WERI-Rb-1 (cell line): ENCODE results near the gene DHCR24.

Experiments
- DNase-seq: peaks from one replicate; pipeline ENCODE4 v3.0.0-alpha.2; 2020
- H3K27ac ChIP-seq: fragments of 250-450 bp; sonication (Bioruptor Pico); 2 replicates; pipeline ENCODE4 v1.5.1; 2020; ENCODE audit warnings: mild to moderate bottlenecking, moderate library complexity
- H3K27me3 ChIP-seq: fragments of 250-450 bp; sonication (Bioruptor Pico); 2 replicates; pipeline ENCODE4 v1.5.1; 2021; ENCODE audit warnings: mild to moderate bottlenecking, low read depth, moderate library complexity; ENCODE audit not compliant: insufficient read depth, severe bottlenecking
- H3K36me3 ChIP-seq: fragments of 250-450 bp; sonication (Bioruptor Pico); 2 replicates; pipeline ENCODE4 v1.5.1; 2020; ENCODE audit warnings: mild to moderate bottlenecking, moderate library complexity
- H3K4me3 ChIP-seq: 2 replicates; pipeline ENCODE4 v1.5.1; 2011; ENCODE audit warnings: low read depth, mild to moderate bottlenecking, control low read depth, low read length
- H3K9me3 ChIP-seq: fragments of 250-450 bp; sonication (Bioruptor Pico); 2 replicates; pipeline ENCODE4 v1.5.1; 2021; ENCODE audit warnings: mild to moderate bottlenecking, moderate library complexity; ENCODE audit not compliant: severe bottlenecking
- CTCF ChIP-seq: IDR thresholded peaks from 2 replicates; pipeline ENCODE4 v1.5.1; 2011; ENCODE audit warnings: low read depth, mild to moderate bottlenecking, control low read depth, inconsistent platforms, low read length

Gene DHCR24

GRCh38 chr1:54851936-54852524 lies 35.0 kb downstream of the DHCR24 start:
- H3K4me3 ChIP-seq: no peak overlapping the region
- TF ChIP-seq CTCF: no peak
- no peaks in the 10 kb centered on the region for H3K9me3 ChIP-seq
- no peak for DNase-seq
- no peak overlapping the region for H3K27ac ChIP-seq
- H3K27me3 ChIP-seq: no peaks in the 10 kb centered on the region
- peaks cover 46% of the 10 kb centered on the region for H3K36me3 ChIP-seq

- no peak for DNase-seq
- H3K27me3 ChIP-seq: no peaks in the 10 kb centered on the region
- peaks cover 46% of the 10 kb centered on the region for H3K36me3 ChIP-seq
- no peaks in the 10 kb centered on the region for H3K9me3 ChIP-seq
- H3K4me3 ChIP-seq: no peak overlapping the region
- no peak overlapping the region for H3K27ac ChIP-seq
- TF ChIP-seq CTCF: no peak
These were observed 35.6 kb downstream of the DHCR24 start for GRCh38 chr1:54851406-54851805.

DNA sequence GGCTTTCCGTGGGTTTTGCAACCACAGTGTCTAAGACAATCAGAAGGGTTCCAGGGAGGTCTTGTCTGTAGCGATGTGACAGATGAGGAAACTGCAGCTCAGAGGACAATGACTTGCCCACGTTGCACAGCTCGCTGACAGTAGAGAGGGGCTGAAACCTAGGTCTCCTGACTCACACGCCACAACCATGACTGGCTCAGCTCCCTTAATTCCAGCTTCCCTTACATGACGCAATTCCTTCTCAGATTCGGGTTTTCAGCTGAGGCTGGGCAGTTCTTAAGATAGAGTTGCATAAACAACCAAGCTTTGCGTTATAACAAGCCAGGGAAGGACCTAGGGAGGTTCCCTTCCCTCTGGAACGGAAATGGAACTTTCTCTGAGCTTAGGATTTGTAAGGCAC lies 36.3 kb downstream of the DHCR24 start:
- H3K36me3 ChIP-seq: peaks cover 46% of the 10 kb centered on the region
- H3K27me3 ChIP-seq: no peaks in the 10 kb centered on the region
- H3K9me3 ChIP-seq: no peaks in the 10 kb centered on the region
- H3K27ac ChIP-seq: no peak overlapping the region
- no peak overlapping the region for H3K4me3 ChIP-seq
- DNase-seq: no peak
- no peak for TF ChIP-seq CTCF

DNA sequence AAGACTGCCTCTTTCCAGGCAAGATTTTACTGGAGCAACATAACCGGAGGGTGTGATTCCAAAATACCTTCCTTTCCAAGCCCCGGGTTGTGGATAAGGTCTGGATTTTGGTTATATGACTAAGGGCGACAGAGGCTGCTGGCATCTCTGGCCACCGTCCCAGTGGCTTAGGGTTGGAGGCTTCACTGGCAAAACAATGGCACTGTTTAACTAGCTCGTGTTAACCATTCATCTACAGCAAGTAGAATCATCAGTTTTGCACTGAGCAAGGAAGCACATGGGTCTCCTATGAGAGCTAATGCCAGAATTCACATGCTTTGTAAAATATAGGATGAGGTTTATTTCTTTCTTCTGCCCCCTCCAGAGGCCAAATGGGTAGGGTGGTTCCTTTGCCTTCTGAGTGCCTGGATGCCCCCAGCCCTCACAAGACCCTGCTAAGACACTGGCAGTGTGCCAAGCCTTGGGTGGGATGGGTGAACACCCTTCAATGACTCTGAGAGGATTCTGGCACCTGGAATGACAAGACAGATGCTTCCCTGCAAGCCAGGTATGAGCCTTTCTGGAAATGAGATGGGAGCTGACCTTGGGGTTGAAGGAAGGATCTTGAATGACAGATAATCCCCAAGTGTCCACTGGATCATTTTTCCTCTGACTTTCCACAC lies 36.8 kb downstream of the DHCR24 start:
- no peak for DNase-seq
- no peak overlapping the region for H3K4me3 ChIP-seq
- no peaks in the 10 kb centered on the region for H3K27me3 ChIP-seq
- no peak for TF ChIP-seq CTCF
- no peak overlapping the region for H3K27ac ChIP-seq
- peaks cover 46% of the 10 kb centered on the region for H3K36me3 ChIP-seq
- no peaks in the 10 kb centered on the region for H3K9me3 ChIP-seq

DNA sequence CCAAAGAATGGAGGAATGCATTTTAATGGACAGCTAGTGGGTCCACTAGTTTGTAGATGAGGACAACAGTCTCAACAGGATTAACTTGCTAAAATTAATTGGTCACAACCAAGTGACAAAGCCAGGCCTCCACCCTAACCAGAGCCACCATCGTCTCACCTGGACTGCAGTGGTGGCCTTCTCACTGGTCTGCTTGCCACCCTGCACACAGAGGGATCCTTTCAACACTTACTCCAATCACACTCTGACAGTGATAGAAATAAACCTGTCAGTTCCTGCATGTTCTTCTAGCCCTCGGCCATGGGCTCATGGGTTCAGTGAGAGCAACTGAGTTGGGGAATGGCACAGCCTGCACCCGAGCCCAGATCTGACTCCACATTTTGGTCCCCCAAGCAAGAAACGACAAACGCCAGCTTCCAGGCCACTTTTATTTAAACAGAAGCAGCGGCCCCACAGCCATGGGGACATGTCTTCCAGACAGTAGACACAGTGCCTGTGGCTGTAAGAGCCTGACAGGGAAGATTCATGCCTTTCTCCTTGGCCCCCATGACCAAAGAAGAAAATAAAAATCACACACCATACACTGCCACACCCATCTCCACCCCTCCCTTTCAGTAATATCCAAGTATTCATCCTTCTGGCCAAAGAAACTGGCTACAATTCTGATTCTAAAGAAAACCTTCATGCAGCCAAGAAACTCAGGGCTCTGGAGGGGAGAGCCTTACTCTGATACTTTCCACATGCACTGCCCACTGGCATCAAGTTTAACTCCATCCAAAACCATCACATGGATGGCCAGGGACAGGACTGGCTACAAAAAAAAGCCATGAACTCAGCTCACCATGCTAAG lies 37.6 kb downstream of the DHCR24 start:
- DNase-seq: no peak
- peaks cover 45% of the 10 kb centered on the region for H3K36me3 ChIP-seq
- H3K27ac ChIP-seq: no peak overlapping the region
- no peak for TF ChIP-seq CTCF
- H3K9me3 ChIP-seq: no peaks in the 10 kb centered on the region
- no peak overlapping the region for H3K4me3 ChIP-seq
- no peaks in the 10 kb centered on the region for H3K27me3 ChIP-seq
